Urinary bladder (tissue), 4 donors: Measurements from ENCODE around the gene CCDC6. TPM values are rescaled to one million over a fixed set of nuclear protein-coding genes. Genes with fewer than 3 reads are reported as not detected.
"Not testable (repeated sequence)": the region's sequence is repeated elsewhere in the genome, so short reads cannot be mapped to it uniquely, and the experiment has no call there.

ENCODE experiments used
- DNase-seq: peaks from one replicate; pipeline ENCODE4 v3.0.0-alpha.2; 2015; ENCODE audit errors: extremely low spot score
- H3K27ac ChIP-seq: one replicate; pipeline ENCODE4 v1.5.1; 2013; ENCODE audit warnings: low read depth, mild to moderate bottlenecking, moderate library complexity
- H3K36me3 ChIP-seq: one replicate; pipeline ENCODE4 v1.6.1; 2013; ENCODE audit warnings: mild to moderate bottlenecking, moderate library complexity; ENCODE audit not compliant: insufficient read depth
- H3K4me1 ChIP-seq: one replicate; pipeline ENCODE4 v1.6.1; 2013; ENCODE audit warnings: mild to moderate bottlenecking, moderate library complexity; ENCODE audit not compliant: insufficient read depth
- H3K4me3 ChIP-seq: one replicate; pipeline ENCODE4 v1.5.1; 2013; ENCODE audit warnings: low read depth, low read length
- WGBS: extraction: QIAGEN DNeasy Blood & Tissue Kit; methylation state at CpG from one replicate; pipeline ENCODE4 v1.1.7; 2013; 5-methylcytosine and 5-hydroxymethylcytosine counted together
- polyA plus RNA-seq: library from polyadenylated mRNA; stranded (reverse); fragments of 200-250 nt; gene quantifications from one replicate; pipeline ENCODE4 v1.2.3, GENCODE V29; 2013
- total RNA-seq: library from RNA; depleted of rRNA; stranded (reverse); fragments of >200 nt; gene quantifications from one replicate; pipeline ENCODE4 v1.2.3, GENCODE V29; 2014
- donor health status: healthy with polysubstance abuse.
- donor health status: healthy.

CCDC6 gene
- total RNA-seq (58.2 TPM), polyA plus RNA-seq (22.8 TPM)

- Histone ChIP-seq H3K4me3 (peak within 1 kb of the TSS; percentile 90), H3K36me3 (no peaks in the 10 kb centered on the region), H3K27ac (peak within 1 kb of the TSS; percentile 94), H3K4me1 (peaks cover 4% of the 10 kb centered on the region)
- WGBS, result under 1% methylated on average over 64 of the region's 64 CpGs
- DNase-seq, result peak; percentile 75
Observed at GRCh38 chr10:59906417-59907202, at the start of gene CCDC6. Gene CCDC6, minus strand, starts transcription at chr10:59906556. Its CDS starts 132 bp downstream, at chr10:59906424.

- 79% methylated on average over 3 of the region's 3 CpGs for WGBS
- Histone ChIP-seq H3K36me3 (no peaks in the 10 kb centered on the region), H3K4me1 (no peaks in the 10 kb centered on the region), H3K4me3 (no peak overlapping the region), H3K27ac (no peak overlapping the region)
- no peak for DNase-seq
Observed at GRCh38 chr10:59954296-59954695, 47.9 kb upstream of the CCDC6 start.

- not testable (repeated sequence) for H3K36me3 ChIP-seq, H3K27ac ChIP-seq, H3K4me1 ChIP-seq, H3K4me3 ChIP-seq, DNase-seq
- 82% methylated on average over 2 of the region's 2 CpGs for WGBS
Observed at GRCh38 chr10:59953711-59954110, 47.4 kb upstream of the CCDC6 start.

- Histone ChIP-seq H3K36me3 (no peaks in the 10 kb centered on the region), H3K27ac (no peak overlapping the region), H3K4me3 (no peak overlapping the region), H3K4me1 (no peaks in the 10 kb centered on the region)
- DNase-seq, result no peak
- WGBS, result 64% methylated on average over 2 of the region's 2 CpGs
Observed at GRCh38 chr10:59950105-59950504, 43.7 kb upstream of the CCDC6 start.

GRCh38 chr10:59949608-59950007 is 43.3 kb upstream of the CCDC6 start:
- no peak for DNase-seq
- H3K36me3 ChIP-seq, result no peaks in the 10 kb centered on the region
- no peak overlapping the region for H3K4me3 ChIP-seq
- WGBS, result 78% methylated on average over 1 of the region's 1 CpG
- H3K4me1 ChIP-seq, result no peaks in the 10 kb centered on the region
- H3K27ac ChIP-seq, result no peak overlapping the region

GRCh38 chr10:59945991-59946390 is 39.6 kb upstream of the CCDC6 start:
- Histone ChIP-seq H3K36me3 (no peaks in the 10 kb centered on the region), H3K4me3 (no peak overlapping the region), H3K27ac (no peak overlapping the region), H3K4me1 (no peaks in the 10 kb centered on the region)
- WGBS, result 37% methylated on average over 2 of the region's 2 CpGs
- DNase-seq, result no peak

GRCh38 chr10:59945590-59945989 is 39.2 kb upstream of the CCDC6 start:
- H3K4me1 ChIP-seq, result no peaks in the 10 kb centered on the region
- no peak overlapping the region for H3K4me3 ChIP-seq
- no peak for DNase-seq
- 81% methylated on average over 5 of the region's 5 CpGs for WGBS
- no peaks in the 10 kb centered on the region for H3K36me3 ChIP-seq
- no peak overlapping the region for H3K27ac ChIP-seq

- DNase-seq, result no peak
- Histone ChIP-seq H3K4me1 (no peaks in the 10 kb centered on the region), H3K27ac (no peak overlapping the region), H3K4me3 (no peak overlapping the region), H3K36me3 (no peaks in the 10 kb centered on the region)
- 90% methylated on average over 16 of the region's 16 CpGs for WGBS
Observed at GRCh38 chr10:59944339-59944935, 38.1 kb upstream of the CCDC6 start.

- Histone ChIP-seq H3K4me3 (no peak overlapping the region), H3K27ac (no peak overlapping the region), H3K36me3 (no peaks in the 10 kb centered on the region), H3K4me1 (no peaks in the 10 kb centered on the region)
- WGBS, result 93% methylated on average over 4 of the region's 4 CpGs
- DNase-seq, result no peak
Observed at GRCh38 chr10:59942556-59942955, 36.2 kb upstream of the CCDC6 start.

- Histone ChIP-seq H3K4me3 (no peak overlapping the region), H3K27ac (no peak overlapping the region), H3K4me1 (no peaks in the 10 kb centered on the region), H3K36me3 (no peaks in the 10 kb centered on the region)
- no peak for DNase-seq
- 33% methylated on average over 1 of the region's 1 CpG for WGBS
Observed at GRCh38 chr10:59937720-59938119, 31.4 kb upstream of the CCDC6 start.

- no peaks in the 10 kb centered on the region for H3K36me3 ChIP-seq
- H3K4me1 ChIP-seq, result no peaks in the 10 kb centered on the region
- WGBS, result 81% methylated on average over 2 of the region's 2 CpGs
- no peak for DNase-seq
- no peak overlapping the region for H3K27ac ChIP-seq
- no peak overlapping the region for H3K4me3 ChIP-seq
Observed at GRCh38 chr10:59934701-59935100, 28.3 kb upstream of the CCDC6 start.

GRCh38 chr10:59930788-59931521 is 24.6 kb upstream of the CCDC6 start:
- H3K36me3 ChIP-seq, H3K4me1 ChIP-seq, H3K27ac ChIP-seq, H3K4me3 ChIP-seq, DNase-seq: not testable (repeated sequence)
- WGBS, result 90% methylated on average over 5 of the region's 5 CpGs

- no peaks in the 10 kb centered on the region for H3K36me3 ChIP-seq
- no peak for DNase-seq
- WGBS, result 87% methylated on average over 2 of the region's 2 CpGs
- no peak overlapping the region for H3K4me3 ChIP-seq
- no peak overlapping the region for H3K27ac ChIP-seq
- H3K4me1 ChIP-seq, result no peaks in the 10 kb centered on the region
Observed at GRCh38 chr10:59926086-59926485, 19.7 kb upstream of the CCDC6 start.

GRCh38 chr10:59922907-59923306 is 16.6 kb upstream of the CCDC6 start:
- H3K27ac ChIP-seq, result no peak overlapping the region
- WGBS, result 63% methylated on average over 3 of the region's 3 CpGs
- no peak overlapping the region for H3K4me3 ChIP-seq
- H3K36me3 ChIP-seq, result no peaks in the 10 kb centered on the region
- DNase-seq, result no peak
- no peaks in the 10 kb centered on the region for H3K4me1 ChIP-seq
